Measurements from ENCODE around the gene DDX3Y.

Gene DDX3Y

GRCh38 chrY:12904618-12905516 is at the start of gene DDX3Y:
Gene DDX3Y (plus strand): TSS chrY:12904868. CDS start chrY:12904937, 69 bp downstream.
- peak; percentile 95 for DNase-seq

- DNase-seq, result no peak
These were observed 48.8 kb upstream of the DDX3Y start for GRCh38 chrY:12855791-12856275.

DNA sequence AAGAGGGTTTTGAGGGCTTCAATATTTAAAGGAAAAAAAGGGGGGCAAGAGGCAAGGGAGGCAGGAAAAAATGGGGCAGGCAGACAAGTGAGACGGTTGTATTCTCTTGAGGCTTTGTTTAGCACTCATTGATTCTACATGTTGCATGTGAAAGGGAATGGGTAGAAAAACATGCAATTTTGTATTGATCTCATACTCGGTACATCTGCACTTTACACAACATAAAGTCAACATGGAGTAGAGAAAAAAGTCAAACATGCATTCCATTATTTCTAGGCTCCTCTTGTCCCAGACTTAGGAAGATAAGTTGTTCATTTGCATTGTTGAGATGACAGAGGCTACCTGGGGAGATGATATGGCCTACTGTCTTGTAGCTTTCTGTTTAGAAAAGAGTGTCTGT is 36.7 kb upstream of the DDX3Y start:
- DNase-seq, result no peak

GRCh38 chrY:12896973-12897372 is 7.7 kb upstream of the DDX3Y start:
- DNase-seq, result no peak

DNA sequence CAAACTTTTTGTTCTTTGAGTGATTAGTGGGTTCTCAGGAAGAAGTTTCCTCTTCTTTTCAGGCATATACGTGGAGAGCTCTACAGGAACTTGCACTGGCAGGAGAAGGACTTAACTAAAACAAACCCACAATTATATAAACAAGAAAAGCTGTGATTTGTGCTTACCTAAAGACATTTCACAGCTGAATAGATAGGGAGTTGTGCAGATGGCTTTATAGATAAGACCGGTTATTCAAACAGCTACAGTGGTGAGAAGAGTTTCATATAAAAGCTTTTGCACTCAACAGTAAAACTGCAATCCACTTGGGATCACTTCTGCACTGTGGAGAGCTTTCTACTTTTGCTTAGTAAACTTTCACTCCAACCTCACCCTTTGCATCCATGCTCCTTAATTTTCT is 6.1 kb upstream of the DDX3Y start:
- DNase-seq, result no peak

GRCh38 chrY:12905517-12905872 is 827 bp downstream of the DDX3Y start:
- peak; percentile 86 for DNase-seq

- DNase-seq, result peak; percentile 39
These were observed 1.2 kb downstream of the DDX3Y start for GRCh38 chrY:12905895-12906294.

DNA sequence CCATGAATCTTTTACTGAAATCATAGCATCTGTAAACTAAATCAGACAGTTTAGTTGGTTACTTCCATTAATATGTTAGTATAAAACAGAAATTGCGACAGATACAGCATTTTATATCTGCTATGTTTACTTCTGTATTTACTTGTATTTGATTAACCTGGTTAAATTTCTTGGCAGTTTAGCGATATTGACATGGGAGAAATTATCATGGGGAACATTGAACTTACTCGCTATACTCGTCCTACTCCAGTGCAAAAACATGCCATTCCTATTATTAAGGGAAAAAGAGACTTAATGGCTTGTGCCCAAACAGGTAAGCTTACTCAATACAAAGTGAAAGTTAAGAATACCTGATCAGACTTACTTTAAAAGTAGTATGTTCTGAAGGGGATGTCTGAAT is 8.9 kb downstream of the DDX3Y start:
- no peak for DNase-seq

GRCh38 chrY:12928043-12928442 is 23.4 kb downstream of the DDX3Y start:
- DNase-seq, result no peak

GRCh38 chrY:12941725-12942687 is 37.3 kb downstream of the DDX3Y start:
- DNase-seq, result no peak
